ENCODE data around the gene DNAJB6.
"Not testable (repeated sequence)": the region's sequence is repeated elsewhere in the genome, so short reads cannot be mapped to it uniquely, and the experiment has no call there.

DNAJB6 gene

GRCh38 chr7:157445956-157446295, 109.1 kb downstream of the DNAJB6 start:
- no peak for TF ChIP-seq CTCF (IDR thresholded peaks at IDR 0.05; ENCODE audit: unreplicated experiment in 3 of 3)
- peaks cover 9% of the 10 kb centered on the region for H3K27me3 Mint-ChIP-seq (ENCODE audit: low read depth)
- no peaks in the 10 kb centered on the region for H3K36me3 Mint-ChIP-seq (ENCODE audit: low read depth)
- peaks cover 4% of the 10 kb centered on the region for H3K9me3 Mint-ChIP-seq
- H3K4me1 Mint-ChIP-seq, result no peaks in the 10 kb centered on the region
- no peak overlapping the region for H3K4me3 Mint-ChIP-seq
- H3K27ac Mint-ChIP-seq, result no peak overlapping the region

GRCh38 chr7:157446322-157446721, 109.5 kb downstream of the DNAJB6 start:
- Mint-ChIP-seq H3K27me3 (ENCODE audit: low read depth) (peaks cover 9% of the 10 kb centered on the region), H3K36me3 (ENCODE audit: low read depth) (no peaks in the 10 kb centered on the region), H3K4me1 (no peaks in the 10 kb centered on the region), H3K27ac (no peak overlapping the region), H3K4me3 (no peak overlapping the region), H3K9me3 (peaks cover 4% of the 10 kb centered on the region)
- no peak for TF ChIP-seq CTCF (IDR thresholded peaks at IDR 0.05; ENCODE audit: unreplicated experiment in 3 of 3)

- not testable (repeated sequence) for H3K4me3 Mint-ChIP-seq; H3K36me3 Mint-ChIP-seq (ENCODE audit: low read depth); H3K27ac Mint-ChIP-seq; H3K4me1 Mint-ChIP-seq
- Mint-ChIP-seq H3K27me3 (ENCODE audit: low read depth) (peaks cover 19% of the 10 kb centered on the region), H3K9me3 (peaks cover 19% of the 10 kb centered on the region)
Measured at GRCh38 chr7:157454003-157454402, 117.2 kb downstream of the DNAJB6 start.

- Mint-ChIP-seq H3K36me3 (ENCODE audit: low read depth) (peaks cover 4% of the 10 kb centered on the region), H3K27ac (no peak overlapping the region), H3K9me3 (peaks cover 15% of the 10 kb centered on the region), H3K4me1 (no peaks in the 10 kb centered on the region), H3K27me3 (ENCODE audit: low read depth) (peaks cover 38% of the 10 kb centered on the region), H3K4me3 (peak overlapping the region in 1 of 3 experiments; percentile 25)
- no peak for TF ChIP-seq CTCF (IDR thresholded peaks at IDR 0.05; ENCODE audit: unreplicated experiment in 3 of 3)
Measured at GRCh38 chr7:157457355-157458253, 120.8 kb downstream of the DNAJB6 start.

GRCh38 chr7:157458254-157458633, 121.4 kb downstream of the DNAJB6 start:
- Mint-ChIP-seq H3K27ac (no peak overlapping the region), H3K27me3 (ENCODE audit: low read depth) (peaks cover 39% of the 10 kb centered on the region), H3K9me3 (peaks cover 9% of the 10 kb centered on the region), H3K4me3 (no peak overlapping the region), H3K4me1 (no peaks in the 10 kb centered on the region), H3K36me3 (ENCODE audit: low read depth) (peaks cover 4% of the 10 kb centered on the region)
- TF ChIP-seq CTCF (IDR thresholded peaks at IDR 0.05; ENCODE audit: unreplicated experiment in 3 of 3), result no peak

GRCh38 chr7:157459966-157460365, 123.2 kb downstream of the DNAJB6 start:
- H3K27ac Mint-ChIP-seq, result no peak overlapping the region
- peaks cover 44% of the 10 kb centered on the region for H3K27me3 Mint-ChIP-seq (ENCODE audit: low read depth)
- no peak for TF ChIP-seq CTCF (IDR thresholded peaks at IDR 0.05; ENCODE audit: unreplicated experiment in 3 of 3)
- H3K4me1 Mint-ChIP-seq, result peaks cover 7% of the 10 kb centered on the region
- peaks cover 4% of the 10 kb centered on the region for H3K9me3 Mint-ChIP-seq
- H3K36me3 Mint-ChIP-seq (ENCODE audit: low read depth), result peaks cover 4% of the 10 kb centered on the region
- H3K4me3 Mint-ChIP-seq, result no peak overlapping the region

Measured in nephron (organoid).